Measurements from ENCODE around the gene BTG2.

GRCh38 chr1:203304391-203304918 lies 864 bp upstream of the BTG2 start:
- no peak for TF ChIP-seq CTCF (conservative IDR thresholded peaks at IDR 0.05 in 1 of 2, IDR thresholded peaks at IDR 0.05 in 1 of 2; ENCODE audit: low read depth in 1 of 2, low read length in 2 of 2)
- peak; percentile 29 for TF ChIP-seq EZH2 (IDR thresholded peaks at IDR 0.05; ENCODE audit: low read length, missing control alignments)
